ENCODE results near the gene MEX3A.
"Not testable (repeated sequence)": the region's sequence is repeated elsewhere in the genome, so short reads cannot be mapped to it uniquely, and the experiment has no call there.

Gene MEX3A

DNA sequence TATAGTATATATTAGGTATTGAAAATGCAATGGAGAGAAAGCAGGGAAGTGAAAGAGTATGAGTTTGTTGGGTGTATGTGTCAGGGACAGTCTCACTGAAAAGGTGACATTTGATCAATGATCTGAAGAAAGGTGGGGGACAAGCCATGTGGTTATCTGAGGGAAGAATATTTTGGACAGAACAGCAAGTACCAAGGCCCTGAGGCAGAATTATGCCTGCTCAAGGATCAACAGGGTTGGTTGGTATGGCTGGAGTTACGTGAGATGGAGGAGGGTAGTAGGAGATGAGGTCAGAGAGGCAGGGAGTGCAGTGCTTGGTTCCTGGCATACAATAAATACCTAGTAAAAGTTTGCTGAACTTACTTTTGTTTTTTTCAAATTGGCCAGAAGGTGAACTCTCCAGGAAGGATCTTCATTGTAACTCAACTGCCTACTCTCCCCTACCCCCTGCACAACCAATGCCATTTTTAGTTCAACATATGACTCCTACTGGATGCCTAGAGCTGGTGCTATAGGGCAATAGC lies 25.9 kb downstream of the MEX3A start:
- in situ Hi-C loops (cut with HindIII; ENCODE audit: low sequenced_read_pairs): no loop called here

DNA sequence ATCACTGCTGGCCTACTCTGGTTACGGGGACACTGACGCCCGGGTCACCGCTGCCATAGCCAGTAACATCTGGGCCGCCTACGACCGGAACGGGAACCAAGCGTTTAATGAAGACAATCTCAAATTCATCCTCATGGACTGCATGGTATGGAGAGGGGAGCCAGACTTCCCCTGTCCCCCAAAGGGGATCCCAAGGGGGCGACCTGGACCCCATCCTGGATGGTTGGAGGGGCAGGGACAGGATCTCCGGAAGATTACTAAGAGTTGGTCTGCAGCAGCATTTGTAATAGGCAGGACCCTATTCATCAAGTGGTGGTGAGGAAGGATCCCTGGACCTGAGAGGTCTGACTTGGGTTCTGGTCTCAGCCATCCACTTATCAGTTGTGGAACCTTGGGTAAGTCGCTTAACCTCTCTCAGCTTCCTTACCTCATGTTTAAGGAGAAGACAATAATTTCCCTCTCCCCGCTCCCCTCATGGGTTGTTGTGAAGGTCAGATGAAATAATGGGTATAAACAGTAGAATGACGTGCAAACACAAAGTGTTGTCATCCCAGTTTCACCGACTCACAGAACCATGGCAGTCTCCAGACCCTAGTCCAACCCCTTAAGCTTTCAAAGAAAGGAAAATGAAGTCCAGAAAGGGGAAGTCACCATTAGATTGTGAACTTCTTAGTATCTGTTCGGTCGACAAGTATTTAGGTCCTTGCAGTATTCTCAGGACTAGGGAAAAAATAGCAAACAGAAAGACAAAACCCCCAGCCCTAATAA lies 26.8 kb downstream of the MEX3A start:
- in situ Hi-C loops (cut with HindIII; ENCODE audit: low sequenced_read_pairs): no loop called here

- in situ Hi-C loops (cut with HindIII; ENCODE audit: low sequenced_read_pairs): no loop called here
Observed at GRCh38 chr1:156054500-156055280, 27.6 kb downstream of the MEX3A start, which contains the start of gene LAMTOR2. LAMTOR2 (plus strand) TSS chr1:156054782; CDS start chr1:156054890, 108 bp downstream.

DNA sequence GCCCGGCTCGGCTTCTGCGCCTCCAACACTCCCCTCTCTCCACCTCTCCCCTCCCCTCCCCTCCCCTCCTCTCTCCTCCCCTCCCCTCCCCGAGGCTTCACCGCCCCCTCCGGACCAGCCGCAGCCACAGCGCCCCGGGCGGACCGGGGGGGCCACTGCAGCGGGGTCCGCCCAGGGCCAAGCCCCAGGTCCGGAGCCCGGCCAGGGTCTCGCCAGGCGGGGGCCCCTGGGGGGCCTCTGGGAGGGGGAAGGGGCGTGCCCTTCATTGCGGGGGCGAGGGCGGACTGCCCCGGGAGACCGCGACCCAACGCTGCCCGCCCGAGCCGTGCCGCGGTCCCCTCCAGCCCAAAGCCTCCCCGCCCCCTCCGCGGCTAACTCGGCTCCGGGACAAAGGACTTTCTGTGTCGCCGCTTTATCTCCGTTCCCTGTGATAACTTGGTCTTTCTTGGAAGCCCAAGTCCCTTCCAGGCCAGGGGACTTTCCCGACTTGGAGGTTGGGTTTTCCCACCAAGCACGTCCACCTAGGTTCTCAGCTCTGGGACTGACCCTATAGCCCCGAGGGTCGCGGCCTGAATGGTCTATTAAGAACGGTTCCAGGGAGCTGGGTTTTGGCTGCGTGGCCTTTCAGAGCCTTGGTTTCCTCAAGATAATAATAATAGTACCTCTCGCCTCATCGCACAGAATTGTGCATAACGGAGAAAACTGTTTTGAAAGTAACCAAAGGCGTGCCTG lies 28.3 kb downstream of the MEX3A start, which contains the start of gene UBQLN4:
Gene UBQLN4, minus strand, starts transcription at position 31 of the 732 bp plus-strand sequence. CDS start 97 bp downstream, outside the sequence.
- in situ Hi-C loops (cut with HindIII; ENCODE audit: low sequenced_read_pairs): no loop called here

GRCh38 chr1:156052862-156053767 lies 29.1 kb downstream of the MEX3A start:
- in situ Hi-C loops (cut with HindIII; ENCODE audit: low sequenced_read_pairs): no loop called here

- in situ Hi-C loops (cut with HindIII; ENCODE audit: low sequenced_read_pairs): no loop called here
Observed at GRCh38 chr1:156051011-156051725, 31.1 kb downstream of the MEX3A start.

DNA sequence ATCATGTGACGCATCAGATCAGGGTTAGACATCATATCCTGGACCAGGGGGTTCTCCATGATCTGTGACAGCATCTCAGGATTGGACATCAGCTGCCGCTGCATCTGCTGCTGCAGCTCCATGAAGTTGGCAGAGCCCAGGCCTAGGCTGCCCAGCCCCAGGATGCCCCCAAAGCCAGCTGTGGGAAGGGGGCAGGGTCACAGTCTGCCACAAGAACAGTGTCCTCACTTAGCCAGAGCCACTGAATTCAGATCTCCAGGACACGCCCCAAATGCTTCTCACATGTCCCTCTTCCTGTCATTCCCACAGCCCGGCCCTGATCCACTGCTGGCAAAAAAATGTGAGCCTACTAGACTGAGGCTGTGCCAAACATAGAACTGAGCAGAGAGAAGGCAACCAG lies 31.9 kb downstream of the MEX3A start:
- in situ Hi-C loops (cut with HindIII; ENCODE audit: low sequenced_read_pairs): no loop called here

DNA sequence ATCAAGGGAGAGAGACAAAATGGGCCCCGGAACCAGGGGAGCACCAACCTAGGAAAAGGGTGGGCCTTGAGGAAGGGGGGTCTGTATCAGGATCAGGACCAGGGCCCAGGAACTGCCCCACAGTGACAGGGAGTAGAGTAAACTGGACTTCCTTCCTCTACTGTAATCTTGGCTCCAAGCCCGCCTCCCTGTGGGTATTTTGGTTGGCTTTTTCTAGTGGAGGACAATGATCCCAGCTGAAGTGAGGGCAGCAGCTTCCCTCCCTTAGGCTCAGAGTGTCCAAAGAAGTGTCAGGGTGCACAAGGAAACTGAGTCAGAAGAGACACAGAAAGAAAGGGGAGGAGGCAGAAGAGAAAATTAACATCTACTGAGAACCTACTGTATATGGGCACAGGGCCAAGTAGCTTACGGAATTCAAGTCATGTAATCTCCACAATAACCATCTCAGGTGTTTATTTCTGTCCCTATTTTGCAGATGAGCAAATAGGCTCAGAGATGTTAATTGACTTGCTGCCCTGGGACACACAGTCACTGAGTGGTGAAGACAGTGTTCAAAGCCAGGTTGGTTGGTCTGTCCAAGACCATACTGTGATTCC lies 33.5 kb downstream of the MEX3A start:
- in situ Hi-C loops (cut with HindIII; ENCODE audit: low sequenced_read_pairs): no loop called here

DNA sequence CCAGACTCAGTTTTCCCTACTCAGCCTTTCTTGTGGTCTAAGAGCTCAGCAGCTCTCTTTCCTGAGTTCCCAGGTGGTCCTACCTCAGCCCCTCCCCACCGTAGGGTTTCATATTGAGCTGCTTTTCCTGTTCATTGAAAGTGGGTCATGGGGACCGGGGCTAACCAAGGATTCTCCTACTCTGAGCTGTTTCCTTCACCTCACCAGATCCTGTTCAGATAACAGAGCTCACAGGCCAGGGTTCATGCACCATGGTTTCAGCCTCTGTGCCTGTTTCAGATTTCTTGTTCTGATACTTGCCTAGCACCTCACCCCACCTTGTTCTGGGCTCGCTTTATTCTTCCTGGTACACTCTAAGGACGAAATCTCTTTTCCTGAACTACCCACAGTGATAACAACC lies 37.2 kb downstream of the MEX3A start:
- in situ Hi-C loops (cut with HindIII; ENCODE audit: low sequenced_read_pairs): no loop called here

DNA sequence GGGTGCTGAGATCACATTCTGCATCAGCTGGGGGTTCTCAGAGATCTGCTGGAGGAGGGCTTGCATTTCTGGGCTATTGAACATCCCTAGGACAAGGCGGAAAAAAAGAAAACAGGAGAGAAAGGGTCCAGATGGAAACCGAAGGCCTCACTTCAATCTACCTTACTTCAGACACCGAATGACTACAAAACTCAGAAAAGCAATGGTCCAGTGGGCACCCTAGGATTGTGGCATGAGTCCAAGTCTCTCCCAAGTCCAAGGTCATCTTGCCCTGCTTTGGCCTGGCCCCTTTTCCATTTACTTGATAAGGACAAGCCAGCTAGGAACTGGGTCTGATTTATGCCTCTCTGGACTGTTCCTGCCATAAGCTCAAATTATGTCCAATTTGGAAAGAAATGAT lies 39.4 kb downstream of the MEX3A start:
- in situ Hi-C loops (cut with HindIII; ENCODE audit: low sequenced_read_pairs): no loop called here

GRCh38 chr1:156034991-156035390 lies 47.3 kb downstream of the MEX3A start:
- in situ Hi-C loops (cut with HindIII; ENCODE audit: low sequenced_read_pairs): not testable (repeated sequence)

GRCh38 chr1:156033011-156033410 lies 49.3 kb downstream of the MEX3A start:
- in situ Hi-C loops (cut with HindIII; ENCODE audit: low sequenced_read_pairs): no loop called here

- in situ Hi-C loops (cut with HindIII; ENCODE audit: low sequenced_read_pairs): no loop called here
Observed at GRCh38 chr1:156026588-156026987, 55.7 kb downstream of the MEX3A start.

DNA sequence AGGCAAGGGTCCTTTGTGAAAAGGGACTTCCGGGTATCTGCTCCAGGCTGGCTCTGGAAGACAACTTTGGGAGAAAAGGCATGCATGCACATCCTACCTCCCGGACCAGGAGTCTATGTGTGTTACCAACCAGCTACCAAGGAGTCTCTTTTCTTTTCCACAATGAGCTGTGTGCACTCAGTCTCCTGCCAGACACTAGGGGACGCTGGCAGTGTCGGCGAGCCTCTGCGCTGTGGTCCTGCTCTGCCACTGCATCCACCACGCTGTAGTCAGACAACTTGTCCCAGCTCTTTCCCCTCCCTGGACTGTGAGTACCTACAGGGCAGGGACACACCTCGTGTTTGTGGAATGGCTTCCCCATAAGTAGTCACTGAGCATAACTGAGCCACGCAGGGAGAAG lies 56.4 kb downstream of the MEX3A start:
- in situ Hi-C loops (cut with HindIII; ENCODE audit: low sequenced_read_pairs): no loop called here

DNA sequence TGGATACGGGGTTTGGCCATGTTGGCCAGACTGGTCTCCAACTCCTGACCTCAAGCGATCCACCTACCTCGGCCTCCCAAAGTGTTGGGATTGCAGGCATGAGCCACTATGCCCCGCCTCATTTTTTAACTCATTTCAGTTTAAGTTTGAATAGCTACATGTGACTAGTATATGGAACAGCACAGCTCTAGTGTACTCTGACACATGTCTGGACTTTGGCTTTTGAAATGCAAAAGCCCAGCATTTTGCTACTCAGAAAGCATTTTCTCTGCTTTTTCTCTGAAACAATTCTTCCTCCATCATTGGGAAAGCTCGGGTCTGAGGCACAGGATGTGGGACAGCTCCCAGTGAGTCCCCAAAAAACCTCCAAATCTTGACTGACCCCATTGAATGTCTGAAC lies 57.5 kb downstream of the MEX3A start:
- in situ Hi-C loops (cut with HindIII; ENCODE audit: low sequenced_read_pairs): no loop called here
